HG03139 (cell line): Measurements from ENCODE around the gene ANO8.
"Not testable (repeated sequence)": the region's sequence is repeated elsewhere in the genome, so short reads cannot be mapped to it uniquely, and the experiment has no call there.

Experiments
- ATAC-seq: cut with Tn5 transposase; IDR thresholded peaks from one replicate; pipeline ENCODE4 v1.9.1; 2021; ENCODE audit not compliant: unreplicated experiment

The ANO8 gene, protein sequence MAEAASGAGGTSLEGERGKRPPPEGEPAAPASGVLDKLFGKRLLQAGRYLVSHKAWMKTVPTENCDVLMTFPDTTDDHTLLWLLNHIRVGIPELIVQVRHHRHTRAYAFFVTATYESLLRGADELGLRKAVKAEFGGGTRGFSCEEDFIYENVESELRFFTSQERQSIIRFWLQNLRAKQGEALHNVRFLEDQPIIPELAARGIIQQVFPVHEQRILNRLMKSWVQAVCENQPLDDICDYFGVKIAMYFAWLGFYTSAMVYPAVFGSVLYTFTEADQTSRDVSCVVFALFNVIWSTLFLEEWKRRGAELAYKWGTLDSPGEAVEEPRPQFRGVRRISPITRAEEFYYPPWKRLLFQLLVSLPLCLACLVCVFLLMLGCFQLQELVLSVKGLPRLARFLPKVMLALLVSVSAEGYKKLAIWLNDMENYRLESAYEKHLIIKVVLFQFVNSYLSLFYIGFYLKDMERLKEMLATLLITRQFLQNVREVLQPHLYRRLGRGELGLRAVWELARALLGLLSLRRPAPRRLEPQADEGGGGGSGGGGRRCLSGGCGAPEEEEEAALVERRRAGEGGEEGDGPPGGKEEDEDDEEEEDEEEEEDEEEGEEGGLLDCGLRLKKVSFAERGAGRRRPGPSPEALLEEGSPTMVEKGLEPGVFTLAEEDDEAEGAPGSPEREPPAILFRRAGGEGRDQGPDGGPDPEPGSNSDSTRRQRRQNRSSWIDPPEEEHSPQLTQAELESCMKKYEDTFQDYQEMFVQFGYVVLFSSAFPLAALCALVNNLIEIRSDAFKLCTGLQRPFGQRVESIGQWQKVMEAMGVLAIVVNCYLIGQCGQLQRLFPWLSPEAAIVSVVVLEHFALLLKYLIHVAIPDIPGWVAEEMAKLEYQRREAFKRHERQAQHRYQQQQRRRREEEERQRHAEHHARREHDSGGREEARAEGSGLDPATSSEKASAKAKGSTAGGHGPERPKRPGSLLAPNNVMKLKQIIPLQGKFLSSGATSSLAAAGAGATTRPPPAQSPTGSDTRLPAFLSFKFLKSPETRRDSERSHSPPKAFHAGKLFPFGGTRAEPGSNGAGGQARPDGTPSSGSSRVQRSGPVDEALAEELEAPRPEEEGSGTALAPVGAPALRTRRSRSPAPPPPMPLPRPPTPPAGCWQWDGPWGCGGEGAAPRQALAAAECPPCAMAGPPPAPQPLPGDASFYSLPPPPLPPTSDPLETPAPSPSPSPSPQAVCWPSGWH

DNA sequence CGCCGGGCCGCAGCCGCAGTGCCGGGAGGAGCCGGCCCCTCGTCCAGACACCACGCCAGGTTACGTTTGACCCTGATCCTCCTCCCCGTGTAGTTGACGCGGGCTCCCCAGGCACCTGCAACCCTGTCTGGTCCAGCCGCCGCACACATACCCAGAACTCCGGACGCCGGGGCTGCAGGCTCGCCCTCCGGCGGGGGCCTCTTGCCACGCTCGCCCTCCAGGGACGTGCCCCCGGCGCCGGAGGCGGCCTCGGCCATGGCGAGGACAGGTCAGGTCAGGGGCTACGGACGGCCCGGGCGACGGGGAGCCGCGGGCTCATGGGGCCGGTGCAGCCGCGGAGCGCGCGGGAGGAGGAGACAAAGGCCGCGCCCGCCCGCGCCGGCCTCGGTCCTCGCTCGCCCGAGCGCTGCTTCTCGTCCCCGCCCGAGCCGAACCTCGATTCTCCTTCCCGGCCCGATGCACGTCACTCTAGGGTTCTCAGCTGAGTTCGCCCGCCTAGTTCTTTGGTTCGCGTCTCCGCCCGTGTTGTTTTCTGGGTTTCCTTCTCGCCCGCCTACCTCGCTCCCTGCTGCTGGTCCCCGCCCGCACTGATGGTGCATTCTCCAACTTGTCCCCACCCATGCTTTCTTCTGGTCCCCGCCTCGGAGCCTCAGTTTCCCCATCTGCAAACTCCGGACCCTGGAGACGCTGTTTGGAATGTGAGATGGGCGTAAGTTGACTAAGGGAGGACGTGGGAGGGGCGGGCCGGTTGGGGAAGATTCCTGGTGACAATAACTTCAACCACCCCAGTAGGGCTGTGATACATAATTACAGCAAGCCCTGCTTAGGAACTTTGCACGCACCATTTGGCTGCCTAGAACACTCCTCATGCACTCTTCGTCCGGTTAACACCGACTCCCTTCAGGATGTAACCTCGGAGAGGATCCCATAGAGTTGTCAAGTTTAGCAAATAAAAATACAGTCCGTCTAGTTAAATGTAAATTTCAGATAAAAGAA is at the start of gene ANO8:
Gene ANO8 (minus strand): TSS at position 442 of the 996 bp plus-strand sequence. CDS start 185 bp downstream, at position 257.
- ATAC-seq: no peak

DNA sequence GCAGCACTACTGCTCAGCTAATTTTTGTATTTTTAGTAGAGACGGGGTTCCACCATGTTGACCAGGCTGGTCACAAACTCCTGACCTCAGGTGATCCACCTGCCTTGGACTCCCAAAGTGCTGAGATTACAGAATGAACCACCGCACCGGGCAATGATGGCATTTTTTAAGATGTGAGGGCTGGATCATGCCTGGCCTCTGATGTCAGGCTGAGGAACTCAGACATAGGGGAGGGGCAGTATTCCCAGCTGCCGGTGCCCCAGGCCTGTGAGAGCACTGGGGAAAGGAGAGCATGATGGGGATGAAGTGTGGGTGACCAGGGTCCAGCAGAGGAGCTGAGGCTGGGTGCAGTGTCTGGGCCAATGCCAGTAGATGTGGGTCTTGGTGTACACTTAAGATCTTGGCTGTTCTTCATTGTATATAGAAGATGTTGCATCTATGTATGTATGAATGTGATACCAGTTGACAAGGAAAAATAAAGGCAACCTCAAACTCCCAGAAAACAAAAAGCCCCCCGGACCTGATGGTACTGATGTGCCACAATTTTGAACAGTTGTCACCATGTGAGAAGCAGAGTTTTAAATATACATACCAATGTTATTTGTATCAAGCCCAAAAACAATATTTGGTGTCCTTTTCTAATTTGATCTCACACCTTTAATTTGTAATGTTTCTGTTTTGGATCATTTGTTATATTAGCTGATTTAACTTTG is 45.9 kb upstream of the ANO8 start:
- no peak for ATAC-seq

DNA sequence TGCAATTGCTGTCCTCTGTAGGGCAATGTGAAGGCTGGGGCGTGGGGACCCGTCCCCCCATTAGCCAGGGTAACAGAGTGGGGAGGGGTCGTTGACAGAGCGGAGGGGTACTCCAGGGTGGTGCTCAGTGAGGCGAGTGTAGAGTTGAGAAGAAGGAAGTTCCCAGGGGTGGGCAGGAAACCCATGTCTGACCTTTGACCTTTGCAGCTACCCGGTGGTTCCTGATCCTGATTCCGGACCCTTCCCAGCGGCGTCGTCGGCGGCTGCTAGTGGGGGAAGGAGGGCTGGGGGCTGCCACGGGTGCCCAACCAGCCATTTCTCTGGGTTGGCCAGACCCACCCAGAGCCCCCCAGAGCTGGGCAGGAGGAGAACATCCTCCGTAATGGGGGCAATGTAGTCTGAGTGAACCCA is 44.6 kb upstream of the ANO8 start:
- no peak for ATAC-seq

DNA sequence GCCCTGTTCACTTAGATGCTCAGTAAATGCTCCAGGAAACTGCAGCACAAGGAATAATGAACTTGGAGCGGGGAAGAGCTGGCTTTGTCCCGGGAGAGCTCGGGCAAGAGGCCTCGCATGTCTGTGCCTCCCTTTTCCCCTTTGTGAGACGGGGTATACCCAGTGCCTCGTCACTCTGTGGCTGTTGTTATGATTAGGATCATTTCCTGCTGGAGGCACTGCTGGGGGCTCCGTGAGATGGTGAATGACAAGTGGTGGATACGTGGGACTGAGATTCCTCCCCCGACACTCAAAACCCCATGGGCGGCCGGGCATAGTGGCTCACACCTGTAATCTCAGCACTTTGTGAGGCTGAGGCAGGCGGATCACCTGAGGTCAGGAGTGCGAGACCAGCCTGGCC is 43.6 kb upstream of the ANO8 start:
- no peak for ATAC-seq

DNA sequence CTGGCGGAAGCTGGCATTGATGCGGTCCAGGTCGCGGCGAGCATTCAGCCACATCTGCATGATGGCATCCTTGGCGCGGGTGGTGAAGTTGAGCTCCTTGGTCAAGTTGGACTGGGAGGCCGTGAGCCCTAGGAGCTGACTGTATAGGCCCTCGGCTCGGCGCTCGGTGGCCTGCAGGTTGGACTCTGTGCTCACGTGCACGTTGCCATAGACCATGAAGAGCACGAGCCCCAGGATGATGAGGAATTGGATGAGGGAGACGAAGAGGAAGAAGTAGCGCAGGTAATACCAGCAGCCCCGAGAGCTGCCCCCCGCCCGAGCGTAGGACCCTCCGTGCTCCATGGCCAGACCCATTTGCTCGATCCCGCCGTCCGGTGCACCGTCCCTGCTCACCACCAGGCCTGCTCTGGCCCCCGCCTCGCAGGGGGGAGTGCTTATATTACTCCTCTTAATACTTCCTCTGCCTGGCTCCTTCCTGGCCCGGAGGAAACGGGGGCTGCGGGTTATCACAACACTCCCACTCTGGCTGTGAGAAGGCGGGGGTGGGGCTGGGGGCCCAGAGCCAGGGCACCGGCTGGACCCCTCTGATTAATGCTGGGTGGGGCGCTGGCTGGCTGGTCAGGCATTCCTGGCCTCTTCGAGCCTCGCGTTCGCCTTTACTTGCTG is 42.4 kb upstream of the ANO8 start, which contains the start of gene PLVAP:
Gene PLVAP (minus strand): TSS at position 408 of the 666 bp plus-strand sequence. CDS start 54 bp downstream, at position 354.
- no peak for ATAC-seq

DNA sequence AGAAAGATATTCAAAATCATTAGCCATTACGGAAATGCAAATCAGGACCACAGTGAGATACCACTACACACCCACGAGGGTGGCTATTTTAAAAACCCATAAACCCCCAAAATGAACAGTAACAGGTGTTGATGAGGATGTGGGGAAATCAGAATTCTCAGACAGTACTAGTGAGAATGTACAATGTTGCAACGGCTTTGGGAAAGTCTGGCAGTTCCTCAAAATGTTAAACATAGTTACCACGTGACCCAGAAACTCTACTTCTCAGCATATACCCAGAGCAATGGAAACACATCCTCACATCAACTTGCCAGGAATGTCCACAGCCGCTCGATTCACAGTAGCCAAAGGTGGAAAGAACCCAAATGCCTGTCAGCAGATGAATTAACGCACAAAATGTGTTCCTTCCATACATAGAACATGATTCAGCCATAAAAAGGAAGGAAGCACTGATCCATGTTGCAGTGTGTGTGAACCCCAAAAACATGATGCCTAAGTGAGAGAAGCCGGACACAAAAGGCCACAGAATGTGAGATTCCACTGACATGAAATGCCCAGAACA is 35.5 kb upstream of the ANO8 start:
- ATAC-seq: no peak

DNA sequence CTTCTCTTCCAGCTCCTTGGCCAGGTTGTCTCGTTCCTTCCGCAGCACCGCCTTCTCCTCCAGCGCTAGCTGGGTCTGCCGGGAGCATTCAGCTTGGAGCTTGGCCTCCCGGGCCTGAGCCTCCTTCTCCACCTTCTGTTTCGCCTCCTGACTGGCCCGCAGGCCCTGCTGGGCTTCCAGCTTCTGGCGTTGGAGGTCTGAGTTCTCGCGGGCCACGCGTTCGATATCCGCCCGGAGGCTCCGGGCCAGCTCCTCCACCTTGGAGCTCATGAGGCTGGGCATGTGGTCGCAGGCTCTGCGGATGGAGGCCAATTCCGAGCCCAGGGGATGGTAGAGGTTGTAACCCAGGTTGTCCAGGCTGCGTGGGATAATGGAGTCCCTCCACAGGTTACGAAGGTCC is 30.7 kb upstream of the ANO8 start:
- ATAC-seq: no peak

DNA sequence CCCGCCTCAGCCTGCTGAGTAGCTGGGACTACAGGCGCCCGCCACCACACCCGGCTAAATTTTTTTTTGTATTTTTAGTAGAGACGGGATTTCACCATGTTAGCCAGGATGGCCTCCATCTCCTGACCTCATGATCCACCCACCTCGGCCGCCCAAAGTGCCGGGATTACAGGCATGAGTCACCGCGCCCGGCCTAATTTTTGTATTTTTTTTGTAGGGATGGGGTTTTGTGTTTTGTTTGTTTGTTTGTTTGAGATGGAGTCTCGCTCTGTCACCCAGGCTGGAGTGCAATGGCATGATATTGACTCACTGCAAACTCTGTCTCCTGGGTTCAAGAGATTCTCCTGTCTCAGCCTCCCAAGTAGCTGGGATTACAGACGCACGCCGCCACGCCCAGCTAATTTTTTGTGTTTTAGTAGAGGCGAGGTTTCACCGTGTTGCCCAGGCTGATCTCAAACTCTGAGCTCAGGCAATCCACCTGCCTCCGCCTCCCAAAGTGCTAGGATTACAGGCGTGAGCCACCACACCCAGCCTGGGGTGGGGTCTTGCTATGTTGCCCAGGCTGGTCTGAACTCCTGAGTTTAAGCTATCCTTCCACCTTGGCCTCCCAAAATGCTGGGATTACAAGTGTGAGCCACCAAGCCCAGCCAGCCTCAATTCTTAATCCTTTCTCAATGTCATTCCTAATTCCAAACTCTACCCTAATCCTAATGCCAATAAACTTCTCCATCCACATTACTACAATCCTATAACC is 29.4 kb upstream of the ANO8 start:
- not testable (repeated sequence) for ATAC-seq

DNA sequence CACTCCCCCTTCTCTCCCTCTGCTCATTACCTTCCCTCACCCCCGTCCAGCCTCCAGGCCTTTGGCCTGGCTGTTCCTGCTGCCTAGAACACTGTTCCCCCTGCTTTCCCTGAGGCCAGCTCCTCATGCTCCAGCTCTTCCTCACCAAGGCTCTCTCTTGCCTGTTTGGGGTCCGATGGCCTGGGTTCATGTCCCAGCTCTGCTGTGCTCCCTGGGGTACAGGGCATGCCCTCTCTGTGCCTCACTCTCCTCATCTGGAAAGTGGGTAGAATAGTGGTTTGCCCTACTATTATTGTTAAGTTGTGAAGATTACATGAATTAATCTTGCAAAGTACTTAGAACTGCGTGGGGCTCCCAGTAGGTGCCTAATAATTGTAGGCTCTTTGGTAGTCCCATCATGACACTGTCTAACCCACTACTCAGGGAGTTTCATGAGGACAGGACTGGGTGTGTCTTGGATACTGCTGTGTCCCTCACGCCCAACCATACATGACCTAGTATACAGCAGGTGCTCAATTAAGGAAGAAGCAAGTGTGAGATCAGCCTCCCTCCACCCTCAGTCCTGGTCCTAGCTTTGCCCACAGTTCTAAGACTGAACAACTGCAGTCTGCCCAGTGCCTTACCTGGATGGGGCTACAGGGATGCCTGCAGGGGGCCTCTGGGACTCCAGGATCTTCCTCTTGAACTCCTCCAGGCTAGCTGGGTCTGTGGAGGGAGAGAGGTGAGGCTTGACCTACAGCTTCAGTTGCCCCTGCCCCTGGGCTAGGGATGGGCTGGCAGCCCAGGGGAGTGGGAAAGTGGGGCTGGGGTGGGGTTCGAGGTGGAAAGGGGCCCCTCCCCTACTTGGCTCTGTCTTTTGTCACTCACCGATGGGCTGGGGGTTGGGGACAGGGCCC is 25.5 kb upstream of the ANO8 start:
- no peak for ATAC-seq

DNA sequence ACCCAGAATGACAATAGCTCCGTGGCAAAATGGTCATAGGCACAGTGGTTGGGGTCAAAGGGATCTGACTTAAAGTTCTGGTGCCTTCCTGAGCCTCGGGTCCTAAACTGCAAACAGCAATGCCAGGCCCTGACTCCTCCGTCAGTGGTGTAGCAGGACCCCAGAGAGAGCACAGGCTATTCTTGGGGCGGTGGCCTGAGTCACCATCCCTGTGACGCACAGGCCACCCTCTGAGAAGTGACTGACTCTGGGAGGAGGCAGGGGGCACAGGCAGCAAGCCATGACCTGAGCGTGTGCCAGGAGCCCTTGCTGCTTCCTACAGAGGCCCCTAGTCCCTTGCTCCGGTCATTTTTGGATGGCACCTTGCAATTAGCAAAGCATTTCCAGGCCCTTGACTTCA is 23.7 kb upstream of the ANO8 start:
- ATAC-seq: no peak

DNA sequence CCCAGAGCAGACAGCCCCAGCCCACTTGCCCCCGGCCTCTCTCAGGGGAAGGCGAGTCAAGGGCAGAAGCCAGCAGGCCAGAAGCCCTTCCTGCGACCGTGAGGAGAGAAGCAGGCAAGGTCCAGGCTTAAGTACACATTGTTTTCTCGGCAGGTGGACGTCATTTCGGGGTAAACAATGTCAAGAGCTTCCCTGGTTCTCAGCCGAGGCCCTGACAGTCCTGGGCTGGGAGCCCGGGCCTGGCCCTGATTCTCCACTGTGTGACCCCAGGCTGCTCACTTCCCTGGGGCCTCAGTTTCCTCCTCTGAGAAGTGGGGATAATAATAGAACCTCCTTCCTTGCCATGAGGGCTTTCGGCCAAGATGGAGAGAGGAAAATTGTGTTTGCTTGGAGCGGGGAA is 23.1 kb upstream of the ANO8 start:
- no peak for ATAC-seq

DNA sequence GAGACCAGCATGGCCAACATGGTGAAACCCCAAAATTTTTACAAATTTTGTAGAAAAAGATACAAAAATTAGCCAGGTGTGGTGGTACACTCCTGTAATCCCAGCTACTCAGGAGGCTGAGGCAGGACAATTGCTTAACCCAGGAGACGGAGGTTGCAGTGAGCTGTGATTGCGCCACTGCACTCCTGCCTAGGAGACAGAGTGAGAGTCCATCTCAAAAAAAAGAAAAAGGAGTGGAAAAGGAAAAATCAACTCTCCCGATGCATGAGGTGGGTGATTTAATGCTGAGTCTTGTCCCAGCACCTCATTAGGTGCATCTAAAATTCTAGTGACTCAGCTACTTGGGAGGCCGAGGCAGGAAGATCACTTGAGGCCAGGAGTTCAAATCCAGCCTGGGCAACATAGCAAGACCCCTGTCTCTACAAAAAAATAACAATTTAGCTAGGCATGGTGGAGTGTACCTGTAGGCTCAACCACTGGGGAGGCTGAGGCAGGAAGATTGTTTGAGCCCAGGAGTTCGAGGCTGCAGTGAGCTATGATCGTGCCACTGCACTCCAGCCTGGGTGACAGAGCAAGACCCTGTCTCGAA is 22.5 kb upstream of the ANO8 start:
- ATAC-seq: no peak

DNA sequence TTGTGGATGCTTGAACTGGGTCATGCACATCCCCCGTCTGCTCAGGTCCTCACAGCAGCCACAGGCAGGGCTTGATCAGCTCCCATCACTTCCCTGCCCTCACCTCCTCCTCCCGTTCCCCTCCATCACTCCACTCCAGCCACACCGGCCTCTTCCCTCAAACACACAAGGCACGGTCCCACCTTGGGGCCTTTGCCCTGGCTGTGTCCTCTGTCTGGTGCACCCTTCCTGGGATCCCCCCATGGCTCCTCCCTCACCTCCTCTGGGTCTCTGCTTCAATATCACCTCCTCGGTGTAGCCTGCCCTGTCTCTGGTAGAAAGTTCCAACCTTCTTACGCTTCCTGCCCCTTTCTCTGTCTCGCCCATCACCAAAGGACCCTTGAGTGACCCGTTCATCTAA is 18.7 kb upstream of the ANO8 start:
- no peak for ATAC-seq

DNA sequence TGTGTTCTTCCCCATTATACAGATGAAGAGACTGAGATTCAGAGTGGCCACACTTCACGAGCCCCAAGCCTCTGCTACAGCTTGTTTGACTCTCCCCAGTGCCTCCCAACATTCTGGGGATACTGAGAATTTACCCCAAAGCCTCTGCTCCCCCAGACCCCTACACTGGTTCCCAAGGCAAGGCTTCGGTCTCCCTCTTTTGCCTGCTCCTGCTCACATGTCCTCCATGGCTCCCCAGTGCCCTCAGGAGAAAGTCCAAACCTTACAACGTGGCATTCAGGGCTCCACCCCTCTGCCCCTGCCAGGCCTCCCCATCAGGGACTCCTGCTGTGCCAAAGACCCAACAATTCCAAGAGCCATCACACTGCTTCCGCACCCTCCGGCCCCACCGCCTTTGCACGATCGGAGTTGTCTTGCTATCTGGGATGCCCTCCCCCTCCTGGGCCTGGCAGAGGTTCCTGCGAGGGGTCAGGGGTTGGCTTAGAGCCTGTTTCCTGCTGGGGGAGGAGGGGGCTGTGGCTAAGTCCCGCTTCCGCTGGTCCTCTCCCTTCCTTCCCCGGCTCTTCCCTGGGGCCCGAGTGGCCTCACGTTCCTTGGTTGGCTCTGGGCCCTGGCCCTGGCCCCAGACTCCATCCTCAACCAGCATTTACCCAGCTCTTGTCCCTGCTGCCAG is 18.1 kb upstream of the ANO8 start:
- no peak for ATAC-seq

DNA sequence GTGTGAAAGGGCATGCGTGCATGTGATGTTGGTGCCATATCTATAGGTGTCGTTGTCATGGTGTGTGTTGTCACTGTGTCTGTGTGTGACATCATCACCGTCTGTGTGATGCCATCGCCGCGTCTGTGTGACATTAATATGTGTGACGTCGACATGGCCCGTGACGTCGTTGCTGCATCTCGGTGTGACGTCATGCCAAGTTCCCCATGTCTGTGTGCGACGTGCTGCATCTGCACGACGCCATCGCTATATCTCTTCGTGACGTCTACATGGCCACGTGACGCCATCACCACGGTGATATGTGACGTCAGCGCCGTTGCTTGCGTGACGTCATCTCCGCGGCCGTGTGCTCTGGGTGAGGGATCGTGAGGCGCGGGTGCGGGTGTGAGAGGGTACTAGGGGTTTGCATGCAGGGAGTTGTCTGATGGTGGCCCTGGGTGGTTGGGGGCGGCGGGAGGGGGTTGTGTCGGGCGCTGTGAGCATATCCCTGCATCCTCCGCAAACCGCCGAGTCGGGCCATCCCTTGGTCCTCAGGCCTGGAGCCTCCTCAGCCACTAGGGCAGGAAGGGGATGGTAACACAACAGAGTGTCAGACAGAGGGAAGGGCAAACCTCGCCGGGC is 17.3 kb upstream of the ANO8 start:
- ATAC-seq: no peak
